Activated B cell treated with CpG ODN at 0.5 μM for 24 hours (primary cell): ENCODE results near the gene CADPS2. TPM values are rescaled to one million over a fixed set of nuclear protein-coding genes. Genes with fewer than 3 reads are reported as not detected.

Experiments
- ATAC-seq: fragments of 200-7000 bp; cut with Tn5 transposase; one replicate; pipeline ENCODE4 v1.10.0; 2021; ENCODE audit warnings: low read depth, mild to moderate bottlenecking, moderate library complexity
- CTCF ChIA-PET: fragments of 350-600 bp; sonication (Branson Sonifier 250); formaldehyde crosslinking; loops from one replicate; lab custom pipeline; 2021; ENCODE audit warnings: antibody characterized with exemption; lab: Charles Lee
- POLR2A ChIA-PET: fragments of 350-600 bp; sonication (Branson Sonifier 250); formaldehyde crosslinking; loops from one replicate; lab custom pipeline; 2021; ENCODE audit warnings: antibody characterized with exemption; lab: Charles Lee
- DNase-seq: peaks from one replicate; pipeline ENCODE4 v3.0.0; 2022
- H3K27ac Mint-ChIP-seq: one replicate; pipeline ENCODE4 v1.8.0; 2020; ENCODE audit warnings: mixed read lengths
- H3K27me3 Mint-ChIP-seq: one replicate; pipeline ENCODE4 v1.8.0; 2021; ENCODE audit warnings: mixed read lengths
- H3K36me3 Mint-ChIP-seq: one replicate; pipeline ENCODE4 v1.8.0; 2021; ENCODE audit warnings: low read depth, mixed read lengths
- H3K4me1 Mint-ChIP-seq: one replicate; pipeline ENCODE4 v1.8.0; 2021; ENCODE audit warnings: mixed read lengths
- H3K4me3 Mint-ChIP-seq: one replicate; pipeline ENCODE4 v1.8.0; 2020; ENCODE audit warnings: mild to moderate bottlenecking, mixed read lengths
- H3K9me3 Mint-ChIP-seq: one replicate; pipeline ENCODE4 v1.8.0; 2020; ENCODE audit warnings: mixed read lengths
- CTCF ChIP-seq: fragments of 200-600 bp; IDR thresholded peaks from one replicate; pipeline ENCODE4 v1.8.0; 2022; ENCODE audit warnings: antibody characterized with exemption, mild to moderate bottlenecking
- intact Hi-C: fragments of 100-400 bp; cut with micrococcal nuclease; formaldehyde crosslinking; loops from one replicate; pipeline ENCODE4 v1.15.1; 2024
- total RNA-seq: library from RNA; stranded (reverse); gene quantifications from 2 replicates; pipeline ENCODE4 v1.2.3, GENCODE V29; 2022

CADPS2 gene
- total RNA-seq, 1 donor from 2014 or later, result not detected

GRCh38 chr7:122699017-122699416, 187.2 kb downstream of the CADPS2 start, which contains the start of gene RNF133:
RNF133 (minus strand) TSS chr7:122699117; CDS start chr7:122698918, 199 bp downstream.
- H3K9me3 Mint-ChIP-seq, result peaks cover 4% of the 10 kb centered on the region
- ChIA-PET CTCF (no interaction called here), POLR2A (no interaction called here)
- no peaks in the 10 kb centered on the region for H3K27me3 Mint-ChIP-seq
- H3K36me3 Mint-ChIP-seq, result no peaks in the 10 kb centered on the region
- TF ChIP-seq CTCF, result no peak
- no peak within 1 kb of the TSS for H3K27ac Mint-ChIP-seq
- H3K4me1 Mint-ChIP-seq, result no peaks in the 10 kb centered on the region
- DNase-seq, result no peak
- intact Hi-C loops, result no loop called here
- no peak within 1 kb of the TSS for H3K4me3 Mint-ChIP-seq
- no peak for ATAC-seq

GRCh38 chr7:122695816-122696215, 190.4 kb downstream of the CADPS2 start:
- H3K4me3 Mint-ChIP-seq, result no peak overlapping the region
- no peaks in the 10 kb centered on the region for H3K4me1 Mint-ChIP-seq
- intact Hi-C loops, result no loop called here
- H3K36me3 Mint-ChIP-seq, result no peaks in the 10 kb centered on the region
- ATAC-seq, result no peak
- CTCF ChIA-PET, result no interaction called here
- no peaks in the 10 kb centered on the region for H3K27me3 Mint-ChIP-seq
- no peak for DNase-seq
- H3K9me3 Mint-ChIP-seq, result peaks cover 9% of the 10 kb centered on the region
- POLR2A ChIA-PET, result no interaction called here
- no peak for TF ChIP-seq CTCF
- no peak overlapping the region for H3K27ac Mint-ChIP-seq

- ATAC-seq (no peak), DNase-seq (no peak)
- Mint-ChIP-seq H3K9me3 (peaks cover 5% of the 10 kb centered on the region), H3K36me3 (no peaks in the 10 kb centered on the region), H3K4me3 (no peak overlapping the region), H3K27me3 (no peaks in the 10 kb centered on the region), H3K27ac (no peak overlapping the region), H3K4me1 (no peaks in the 10 kb centered on the region)
- POLR2A ChIA-PET, result no interaction called here
- intact Hi-C loops, result no loop called here
- no peak for TF ChIP-seq CTCF
- CTCF ChIA-PET, result no interaction called here
Measured at GRCh38 chr7:122694697-122695096, 191.6 kb downstream of the CADPS2 start.

- DNase-seq (no peak), ATAC-seq (no peak)
- no peak for TF ChIP-seq CTCF
- Mint-ChIP-seq H3K27ac (no peak overlapping the region), H3K27me3 (no peaks in the 10 kb centered on the region), H3K4me1 (no peaks in the 10 kb centered on the region), H3K4me3 (no peak overlapping the region), H3K9me3 (peaks cover 5% of the 10 kb centered on the region), H3K36me3 (no peaks in the 10 kb centered on the region)
- intact Hi-C loops, result no loop called here
- CTCF ChIA-PET, result no interaction called here
- POLR2A ChIA-PET, result no interaction called here
Measured at GRCh38 chr7:122692769-122693309, 193.4 kb downstream of the CADPS2 start.

GRCh38 chr7:122691569-122692235, 194.6 kb downstream of the CADPS2 start:
- ChIA-PET POLR2A (no interaction called here), CTCF (no interaction called here)
- intact Hi-C loops, result no loop called here
- TF ChIP-seq CTCF, result no peak
- Mint-ChIP-seq H3K4me3 (no peak overlapping the region), H3K27ac (no peak overlapping the region), H3K4me1 (no peaks in the 10 kb centered on the region), H3K9me3 (peaks cover 5% of the 10 kb centered on the region), H3K27me3 (no peaks in the 10 kb centered on the region), H3K36me3 (no peaks in the 10 kb centered on the region)
- ATAC-seq, result no peak
- DNase-seq, result no peak
